Measurements from ENCODE around the gene TRAK2.

Gene TRAK2

GRCh38 chr2:201411421-201411820 lies 39.8 kb downstream of the TRAK2 start:
- TF ChIP-seq ZFX (IDR thresholded peaks at IDR 0.05) (no peak), CTCF (conservative IDR thresholded peaks at IDR 0.05) (no peak)

DNA sequence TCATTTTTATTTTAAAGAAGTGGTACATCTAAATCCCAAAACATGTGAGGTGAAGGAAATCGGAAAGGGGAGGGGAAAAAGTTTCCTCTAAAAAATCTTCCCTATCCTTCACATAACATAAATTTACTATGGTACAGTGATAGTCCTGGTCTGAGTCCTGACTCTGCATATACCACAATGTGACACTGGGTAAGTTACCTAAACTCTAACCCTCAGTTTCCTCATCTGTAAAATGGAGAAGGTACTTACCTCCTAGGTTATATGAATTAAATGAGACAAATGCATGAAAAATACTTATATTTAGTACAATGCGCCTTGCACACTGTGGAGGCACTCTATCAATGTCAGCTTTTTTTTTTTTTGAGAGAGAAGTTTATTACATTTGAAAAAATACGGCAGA lies 42.3 kb downstream of the TRAK2 start:
- H3K27ac ChIP-seq, result no peak overlapping the region
- TF ChIP-seq CTCF (conservative IDR thresholded peaks at IDR 0.05) (no peak), ZFX (IDR thresholded peaks at IDR 0.05) (no peak)

More at GRCh38 chr2:201411421-201411820, 39.8 kb downstream of the TRAK2 start:
- H3K27ac ChIP-seq, result no peak overlapping the region

DNA sequence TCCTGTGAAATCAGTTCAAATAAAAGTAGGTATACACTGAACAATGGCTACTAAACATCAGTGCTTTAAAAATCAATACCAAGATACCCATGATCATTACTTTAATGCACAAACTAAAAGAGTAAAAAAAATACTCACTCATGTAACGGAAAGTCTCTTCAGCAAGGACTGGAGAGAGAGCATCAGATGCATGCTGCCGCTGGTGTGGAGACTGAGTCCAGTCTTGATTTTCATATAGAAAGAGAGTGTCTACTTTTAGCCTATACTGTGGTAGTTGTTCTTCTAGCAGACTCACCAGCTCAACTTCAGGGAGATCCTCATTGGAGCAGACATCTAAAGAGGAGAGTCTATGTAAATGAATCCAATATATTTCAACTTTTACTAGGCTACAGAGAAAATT lies 44.0 kb downstream of the TRAK2 start:
- H3K27ac ChIP-seq, result no peak overlapping the region
- no peak for TF ChIP-seq ZFX (IDR thresholded peaks at IDR 0.05)
- no peak for TF ChIP-seq CTCF (conservative IDR thresholded peaks at IDR 0.05)

GRCh38 chr2:201406077-201406662 lies 45.1 kb downstream of the TRAK2 start:
- TF ChIP-seq CTCF (conservative IDR thresholded peaks at IDR 0.05) (no peak), ZFX (IDR thresholded peaks at IDR 0.05) (no peak)
- peak overlapping the region; percentile 58 for H3K27ac ChIP-seq

DNA sequence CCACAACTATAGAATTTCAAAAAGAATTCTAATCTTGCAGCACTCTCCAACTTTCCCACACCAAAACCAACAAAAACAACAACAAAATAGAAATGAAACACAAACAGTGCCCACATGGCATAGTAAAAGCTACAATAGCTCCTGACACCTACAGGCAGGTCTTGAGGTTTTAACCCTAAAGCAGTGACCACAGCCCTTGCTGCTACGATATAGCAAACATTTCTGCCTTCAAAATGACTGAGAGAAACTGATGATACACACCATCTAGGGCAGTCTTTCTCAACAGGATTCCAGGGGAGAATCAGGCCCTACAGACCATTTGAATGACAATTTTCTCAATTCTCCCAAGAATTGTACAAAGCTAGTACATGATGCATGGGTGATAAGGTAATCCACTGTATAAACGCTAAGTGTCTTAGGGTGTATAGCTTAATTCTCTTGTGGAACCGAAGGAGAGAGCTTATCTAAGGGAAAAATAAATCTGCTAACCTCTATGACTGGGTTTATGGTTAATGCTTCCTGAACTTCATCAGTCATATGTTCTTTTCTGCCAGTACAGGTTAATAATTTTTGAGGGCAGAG lies 46.5 kb downstream of the TRAK2 start:
- H3K27ac ChIP-seq, result no peak overlapping the region
- no peak for TF ChIP-seq ZFX (IDR thresholded peaks at IDR 0.05)
- TF ChIP-seq CTCF (conservative IDR thresholded peaks at IDR 0.05), result no peak; the same call in 1 of the 2 replicates

DNA sequence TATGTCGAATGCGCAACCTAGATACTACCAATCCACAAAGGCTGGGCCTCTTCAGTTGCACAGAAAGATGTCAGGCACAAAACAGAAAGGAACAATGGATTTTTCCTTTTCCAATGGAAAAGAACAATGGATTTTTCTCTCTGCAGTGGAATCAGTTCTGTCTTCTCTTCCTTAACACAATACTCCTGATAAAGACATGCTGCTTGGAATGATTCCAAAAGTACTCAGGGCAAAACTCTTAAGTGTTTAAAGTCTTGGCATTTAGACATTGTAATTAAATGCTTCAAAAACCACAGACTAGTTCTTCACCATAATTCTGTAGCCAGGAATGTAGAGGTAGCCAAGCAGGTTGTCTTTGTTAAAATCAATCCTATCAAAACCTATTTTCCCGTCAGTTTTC lies 47.4 kb downstream of the TRAK2 start:
- TF ChIP-seq CTCF (conservative IDR thresholded peaks at IDR 0.05) (no peak), ZFX (IDR thresholded peaks at IDR 0.05) (no peak)
- H3K27ac ChIP-seq, result no peak overlapping the region

DNA sequence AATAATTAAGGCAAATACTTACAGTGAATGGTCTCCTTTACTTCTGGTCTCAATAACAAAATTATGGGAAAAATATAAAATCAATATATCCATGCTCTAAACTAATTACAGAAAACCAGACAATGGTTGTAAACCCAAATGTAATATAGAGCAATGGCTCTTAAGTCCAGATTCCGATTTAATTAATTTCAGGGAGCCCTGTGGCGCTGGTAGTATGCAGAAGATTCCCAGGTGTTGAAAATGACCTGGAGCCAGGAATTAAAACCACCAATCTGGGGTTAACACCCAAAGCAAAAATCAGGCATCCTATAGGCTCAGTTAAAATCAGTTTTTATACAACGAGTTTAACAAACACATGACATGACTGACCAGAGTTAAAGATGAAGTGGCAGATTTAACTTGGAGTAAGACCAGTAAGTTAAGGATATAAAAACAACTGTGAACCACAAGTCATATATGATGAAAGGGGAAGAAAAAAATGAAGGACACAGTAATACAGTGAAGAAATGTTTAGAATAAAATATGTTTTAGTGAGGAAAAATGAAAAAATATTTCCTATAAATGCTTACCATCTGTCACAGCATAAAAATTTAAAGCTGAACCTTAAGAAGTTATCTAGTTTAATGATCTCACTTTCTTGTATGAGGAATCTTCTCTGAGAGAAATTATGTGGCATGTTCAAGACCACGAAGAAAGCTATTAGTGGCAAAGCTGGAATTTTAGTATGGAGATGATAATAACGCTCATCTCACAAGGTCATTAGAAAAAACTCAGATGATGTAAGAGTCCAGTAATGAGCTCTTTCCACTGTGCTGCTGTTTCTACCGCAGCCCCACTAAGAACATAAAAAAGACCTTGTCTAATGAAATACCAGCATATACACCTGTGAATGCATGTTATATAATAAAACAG lies 48.4 kb downstream of the TRAK2 start:
- no peak overlapping the region for H3K27ac ChIP-seq
- no peak for TF ChIP-seq ZFX (IDR thresholded peaks at IDR 0.05)
- TF ChIP-seq CTCF (conservative IDR thresholded peaks at IDR 0.05), result no peak

Measured in C4-2B (cell line).